ENCODE data around the gene FAM131B.
"Not testable (repeated sequence)": the region's sequence is repeated elsewhere in the genome, so short reads cannot be mapped to it uniquely, and the experiment has no call there.

FAM131B gene

DNA sequence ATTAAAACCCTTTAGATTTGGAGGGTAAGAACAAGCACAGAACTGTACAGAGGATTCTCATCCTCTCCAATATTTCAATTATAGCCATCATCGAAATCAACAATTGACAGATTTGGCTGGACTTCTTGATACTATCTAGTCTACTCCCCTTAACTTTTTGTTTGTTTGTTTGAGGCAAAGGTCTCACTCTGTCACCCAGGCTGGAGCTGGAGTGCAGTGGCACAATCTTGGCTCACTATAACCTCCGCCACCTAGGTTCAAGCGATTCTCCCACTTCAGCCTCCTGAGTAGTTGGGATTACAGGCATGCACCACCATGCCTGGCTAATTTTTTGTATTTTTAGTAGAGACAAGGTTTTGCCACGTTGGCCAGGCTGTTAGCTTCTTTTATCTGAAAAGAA lies 39.7 kb upstream of the FAM131B start:
- Histone ChIP-seq H3K36me3 (ENCODE audit: control insufficient read depth in 1 of 2, insufficient read depth in 2 of 2, low read length in 2 of 2) (peaks cover 31 to 36% of the 10 kb centered on the region in 2 donors), H3K4me1 (ENCODE audit: control insufficient read depth in 1 of 2, insufficient read depth in 2 of 2, low read length in 2 of 2) (peaks cover 18 to 26% of the 10 kb centered on the region in 2 donors)
- not testable (repeated sequence) for H3K27me3 ChIP-seq (ENCODE audit: control insufficient read depth in 1 of 2, insufficient read depth in 2 of 2, low read length in 2 of 2); H3K9ac ChIP-seq (ENCODE audit: low read depth in 1 of 2, low read length in 2 of 2); H3K4me3 ChIP-seq (ENCODE audit: low read depth in 1 of 2, low read length in 2 of 2); H3K9me3 ChIP-seq (ENCODE audit: control insufficient read depth in 1 of 2, low read length in 2 of 2); H3K27ac ChIP-seq (ENCODE audit: low read depth, low read length)

DNA sequence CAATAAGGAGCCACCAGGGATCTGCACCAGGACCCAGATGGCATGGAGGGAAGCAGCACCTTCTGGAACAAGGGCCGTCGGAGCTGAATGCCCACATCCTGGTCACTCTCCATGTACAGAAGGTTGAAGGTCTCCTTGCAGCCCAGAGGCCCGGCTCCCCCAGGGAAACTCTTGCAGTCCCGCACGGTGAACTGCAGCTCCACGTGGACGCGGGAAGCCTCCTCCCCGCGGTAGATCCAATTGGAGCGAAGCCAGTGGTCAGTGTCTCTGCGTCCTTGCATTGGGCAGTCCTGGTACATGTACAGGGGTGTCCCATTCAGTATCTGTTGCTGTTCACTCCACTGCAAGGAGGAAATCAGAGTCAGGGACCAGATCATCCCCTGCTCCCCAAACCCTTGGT lies 38.8 kb upstream of the FAM131B start:
- H3K27ac ChIP-seq (ENCODE audit: low read depth, low read length): no peak overlapping the region
- peaks cover 35 to 45% of the 10 kb centered on the region in 2 donors for H3K36me3 ChIP-seq (ENCODE audit: control insufficient read depth in 1 of 2, insufficient read depth in 2 of 2, low read length in 2 of 2)
- no peak overlapping the region for H3K4me3 ChIP-seq (ENCODE audit: low read depth in 1 of 2, low read length in 2 of 2)

GRCh38 chr7:143399642-143400041 lies 37.1 kb upstream of the FAM131B start:
- Histone ChIP-seq H3K9ac (ENCODE audit: low read depth in 1 of 2, low read length in 2 of 2) (no peak overlapping the region), H3K4me1 (ENCODE audit: control insufficient read depth in 1 of 2, insufficient read depth in 2 of 2, low read length in 2 of 2) (peaks cover 8 to 12% of the 10 kb centered on the region in 2 donors), H3K27ac (ENCODE audit: low read depth, low read length) (no peak overlapping the region), H3K36me3 (ENCODE audit: control insufficient read depth in 1 of 2, insufficient read depth in 2 of 2, low read length in 2 of 2) (peaks cover 39 to 58% of the 10 kb centered on the region in 2 donors), H3K27me3 (ENCODE audit: control insufficient read depth in 1 of 2, insufficient read depth in 2 of 2, low read length in 2 of 2) (no peaks in the 10 kb centered on the region), H3K9me3 (ENCODE audit: control insufficient read depth in 1 of 2, low read length in 2 of 2) (no peaks in the 10 kb centered on the region), H3K4me3 (ENCODE audit: low read depth in 1 of 2, low read length in 2 of 2) (no peak overlapping the region)

More for the DNA sequence above, 38.8 kb upstream of the FAM131B start:
- Histone ChIP-seq H3K9ac (ENCODE audit: low read depth in 1 of 2, low read length in 2 of 2) (no peak overlapping the region), H3K9me3 (ENCODE audit: control insufficient read depth in 1 of 2, low read length in 2 of 2) (no peaks in the 10 kb centered on the region), H3K4me1 (ENCODE audit: control insufficient read depth in 1 of 2, insufficient read depth in 2 of 2, low read length in 2 of 2) (peaks cover 13 to 16% of the 10 kb centered on the region in 2 donors), H3K27me3 (ENCODE audit: control insufficient read depth in 1 of 2, insufficient read depth in 2 of 2, low read length in 2 of 2) (no peaks in the 10 kb centered on the region)

GRCh38 chr7:143399151-143399550 lies 36.6 kb upstream of the FAM131B start:
- no peaks in the 10 kb centered on the region for H3K27me3 ChIP-seq (ENCODE audit: control insufficient read depth in 1 of 2, insufficient read depth in 2 of 2, low read length in 2 of 2)
- no peak overlapping the region for H3K27ac ChIP-seq (ENCODE audit: low read depth, low read length)
- no peak overlapping the region for H3K4me3 ChIP-seq (ENCODE audit: low read depth in 1 of 2, low read length in 2 of 2)
- no peak overlapping the region for H3K9ac ChIP-seq (ENCODE audit: low read depth in 1 of 2, low read length in 2 of 2)
- peaks cover 8 to 13% of the 10 kb centered on the region in 2 donors for H3K4me1 ChIP-seq (ENCODE audit: control insufficient read depth in 1 of 2, insufficient read depth in 2 of 2, low read length in 2 of 2)
- no peaks in the 10 kb centered on the region for H3K9me3 ChIP-seq (ENCODE audit: control insufficient read depth in 1 of 2, low read length in 2 of 2)
- H3K36me3 ChIP-seq (ENCODE audit: control insufficient read depth in 1 of 2, insufficient read depth in 2 of 2, low read length in 2 of 2): peaks cover 39 to 61% of the 10 kb centered on the region in 2 donors

- Histone ChIP-seq H3K9ac (ENCODE audit: low read depth in 1 of 2, low read length in 2 of 2) (no peak overlapping the region), H3K36me3 (ENCODE audit: control insufficient read depth in 1 of 2, insufficient read depth in 2 of 2, low read length in 2 of 2) (peaks cover 39 to 65% of the 10 kb centered on the region in 2 donors), H3K4me1 (ENCODE audit: control insufficient read depth in 1 of 2, insufficient read depth in 2 of 2, low read length in 2 of 2) (peaks cover 13 to 15% of the 10 kb centered on the region in 2 donors), H3K4me3 (ENCODE audit: low read depth in 1 of 2, low read length in 2 of 2) (no peak overlapping the region), H3K27ac (ENCODE audit: low read depth, low read length) (no peak overlapping the region), H3K9me3 (ENCODE audit: control insufficient read depth in 1 of 2, low read length in 2 of 2) (no peaks in the 10 kb centered on the region), H3K27me3 (ENCODE audit: control insufficient read depth in 1 of 2, insufficient read depth in 2 of 2, low read length in 2 of 2) (no peaks in the 10 kb centered on the region)
Measured at GRCh38 chr7:143398616-143399015, 36.1 kb upstream of the FAM131B start.

DNA sequence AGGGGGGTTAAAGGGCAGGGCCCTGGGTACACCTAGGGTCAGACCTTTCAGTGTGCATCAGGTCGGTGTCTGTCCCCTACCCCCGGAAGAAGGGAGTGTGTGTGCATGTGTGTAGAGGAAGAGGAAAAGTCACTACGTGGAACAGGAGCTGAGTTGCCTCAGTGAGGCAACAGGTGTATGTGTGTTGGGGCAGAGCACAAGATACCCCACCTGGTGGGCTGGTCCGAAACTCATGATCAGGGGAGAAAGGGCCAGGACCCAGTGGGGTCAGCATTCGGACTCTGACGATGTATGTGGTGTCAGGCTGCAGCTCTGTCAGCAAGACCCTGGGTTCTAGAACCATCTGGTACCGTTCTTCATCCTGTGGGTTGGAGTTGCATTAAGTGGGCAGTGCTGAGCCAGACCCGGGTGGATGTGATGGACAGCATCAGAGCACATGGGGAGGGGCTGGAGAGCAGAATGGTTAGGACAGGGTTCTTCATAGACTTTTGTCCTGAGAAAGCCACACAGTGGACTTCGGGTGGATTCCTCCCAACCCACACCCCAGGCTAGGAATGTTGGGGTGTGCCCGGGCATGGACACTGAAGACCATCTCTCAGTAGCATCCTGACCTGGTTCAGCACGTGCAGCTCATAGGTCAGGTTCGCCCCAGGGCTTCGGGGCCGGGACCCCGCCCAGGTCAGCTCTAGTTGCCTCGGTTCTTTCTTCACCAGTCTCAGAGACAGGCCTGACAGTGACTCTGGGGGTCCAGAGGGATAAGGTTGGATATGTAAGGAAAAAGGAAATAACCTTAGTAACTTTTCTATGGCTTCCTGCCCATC lies 35.4 kb upstream of the FAM131B start:
- no peaks in the 10 kb centered on the region for H3K9me3 ChIP-seq (ENCODE audit: control insufficient read depth in 1 of 2, low read length in 2 of 2)
- H3K4me3 ChIP-seq (ENCODE audit: low read depth in 1 of 2, low read length in 2 of 2): no peak overlapping the region
- H3K9ac ChIP-seq (ENCODE audit: low read depth in 1 of 2, low read length in 2 of 2): no peak overlapping the region
- H3K4me1 ChIP-seq (ENCODE audit: control insufficient read depth in 1 of 2, insufficient read depth in 2 of 2, low read length in 2 of 2): peaks cover 20 to 22% of the 10 kb centered on the region in 2 donors
- no peak overlapping the region for H3K27ac ChIP-seq (ENCODE audit: low read depth, low read length)
- peaks cover 39 to 71% of the 10 kb centered on the region in 2 donors for H3K36me3 ChIP-seq (ENCODE audit: control insufficient read depth in 1 of 2, insufficient read depth in 2 of 2, low read length in 2 of 2)
- H3K27me3 ChIP-seq (ENCODE audit: control insufficient read depth in 1 of 2, insufficient read depth in 2 of 2, low read length in 2 of 2): no peaks in the 10 kb centered on the region

- no peak overlapping the region for H3K4me3 ChIP-seq (ENCODE audit: low read depth in 1 of 2, low read length in 2 of 2)
- H3K9me3 ChIP-seq (ENCODE audit: control insufficient read depth in 1 of 2, low read length in 2 of 2): no peaks in the 10 kb centered on the region
- no peak overlapping the region for H3K27ac ChIP-seq (ENCODE audit: low read depth, low read length)
- peaks cover 28 to 32% of the 10 kb centered on the region in 2 donors for H3K4me1 ChIP-seq (ENCODE audit: control insufficient read depth in 1 of 2, insufficient read depth in 2 of 2, low read length in 2 of 2)
- H3K27me3 ChIP-seq (ENCODE audit: control insufficient read depth in 1 of 2, insufficient read depth in 2 of 2, low read length in 2 of 2): no peaks in the 10 kb centered on the region
- H3K9ac ChIP-seq (ENCODE audit: low read depth in 1 of 2, low read length in 2 of 2): no peak overlapping the region
- H3K36me3 ChIP-seq (ENCODE audit: control insufficient read depth in 1 of 2, insufficient read depth in 2 of 2, low read length in 2 of 2): peaks cover 39 to 66% of the 10 kb centered on the region in 2 donors
Measured at GRCh38 chr7:143396625-143397556, 34.4 kb upstream of the FAM131B start.

GRCh38 chr7:143396182-143396581 lies 33.7 kb upstream of the FAM131B start:
- peaks cover 46 to 73% of the 10 kb centered on the region in 2 donors for H3K36me3 ChIP-seq (ENCODE audit: control insufficient read depth in 1 of 2, insufficient read depth in 2 of 2, low read length in 2 of 2)

GRCh38 chr7:143395187-143396149 lies 33.0 kb upstream of the FAM131B start:
- Histone ChIP-seq H3K9ac (ENCODE audit: low read depth in 1 of 2, low read length in 2 of 2) (no peak overlapping the region), H3K4me3 (ENCODE audit: low read depth in 1 of 2, low read length in 2 of 2) (no peak overlapping the region), H3K27me3 (ENCODE audit: control insufficient read depth in 1 of 2, insufficient read depth in 2 of 2, low read length in 2 of 2) (no peaks in the 10 kb centered on the region), H3K36me3 (ENCODE audit: control insufficient read depth in 1 of 2, insufficient read depth in 2 of 2, low read length in 2 of 2) (peaks cover 48 to 78% of the 10 kb centered on the region in 2 donors), H3K9me3 (ENCODE audit: control insufficient read depth in 1 of 2, low read length in 2 of 2) (no peaks in the 10 kb centered on the region), H3K4me1 (ENCODE audit: control insufficient read depth in 1 of 2, insufficient read depth in 2 of 2, low read length in 2 of 2) (peaks cover 33 to 39% of the 10 kb centered on the region in 2 donors), H3K27ac (ENCODE audit: low read depth, low read length) (no peak overlapping the region)

More at GRCh38 chr7:143396182-143396581, 33.7 kb upstream of the FAM131B start:
- Histone ChIP-seq H3K9me3 (ENCODE audit: control insufficient read depth in 1 of 2, low read length in 2 of 2) (no peaks in the 10 kb centered on the region), H3K4me1 (ENCODE audit: control insufficient read depth in 1 of 2, insufficient read depth in 2 of 2, low read length in 2 of 2) (peaks cover 33 to 39% of the 10 kb centered on the region in 2 donors), H3K27me3 (ENCODE audit: control insufficient read depth in 1 of 2, insufficient read depth in 2 of 2, low read length in 2 of 2) (no peaks in the 10 kb centered on the region), H3K9ac (ENCODE audit: low read depth in 1 of 2, low read length in 2 of 2) (no peak overlapping the region), H3K4me3 (ENCODE audit: low read depth in 1 of 2, low read length in 2 of 2) (no peak overlapping the region), H3K27ac (ENCODE audit: low read depth, low read length) (no peak overlapping the region)

All from duodenal mucosa (tissue), 2 donors.